Cardiac fibroblast (primary cell): Measurements from ENCODE around the gene CYP8B1.

Experiments
- DNase-seq, 2 donors: peaks; one replicate each; pipeline versions ENCODE4 v3.0.0 to v3.0.0-alpha.2; 2010; ENCODE audit warnings: low read depth in 2 of 2
- H3K4me3 ChIP-seq, 2 donors: replicated peaks in 1 of 2; 1 replicate in 1 of 2; 2 replicates in 1 of 2; pipeline ENCODE4 v1.5.1; 2011; ENCODE audit warnings: low read depth in 2 of 2, low read length in 2 of 2, mild to moderate bottlenecking in 2 of 2, moderate library complexity in 1 of 2
- TF ChIP-seq, protein P1 (sequence below): IDR thresholded peaks from one replicate; pipeline ENCODE4 v1.5.1; 2011; ENCODE audit warnings: low read depth, mild to moderate bottlenecking, low read length, inconsistent platforms

CYP8B1 gene

DNA sequence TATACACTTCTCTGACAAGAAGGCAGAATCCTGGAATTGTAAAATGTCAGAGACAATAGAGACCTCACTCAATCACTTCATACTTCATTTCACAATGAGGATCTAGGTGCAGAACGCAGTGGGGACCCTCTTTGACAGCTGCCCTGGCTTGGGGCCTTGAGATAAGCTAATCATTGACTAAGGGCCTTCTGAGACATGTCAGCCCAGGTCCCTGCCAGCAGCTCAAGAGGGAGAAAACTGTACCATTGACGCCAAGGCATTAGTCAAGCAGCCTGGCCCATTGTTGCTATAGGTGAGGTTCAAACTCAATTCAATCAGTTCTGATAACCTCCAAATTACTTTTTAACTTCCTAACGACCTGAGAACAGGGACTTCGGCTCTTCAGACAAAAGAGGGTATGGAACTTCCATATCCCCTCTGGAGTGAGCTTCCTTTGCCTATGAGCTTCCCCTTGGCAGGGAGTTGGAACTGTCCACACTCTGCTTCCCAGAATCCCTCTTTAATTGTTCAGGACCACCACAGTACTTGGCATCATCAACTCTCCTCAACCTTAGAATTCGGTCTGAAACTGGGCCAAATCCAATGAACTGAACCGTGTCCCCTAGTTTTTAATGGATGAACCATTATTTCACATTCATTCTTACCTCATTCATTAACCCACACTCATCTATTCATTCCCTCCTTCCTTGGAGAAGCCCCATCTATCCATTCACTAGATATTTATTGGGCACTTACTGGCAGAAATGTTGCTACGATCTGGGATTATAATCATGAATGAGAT is 1.5 kb upstream of the CYP8B1 start:
- TF ChIP-seq, protein P1, sequence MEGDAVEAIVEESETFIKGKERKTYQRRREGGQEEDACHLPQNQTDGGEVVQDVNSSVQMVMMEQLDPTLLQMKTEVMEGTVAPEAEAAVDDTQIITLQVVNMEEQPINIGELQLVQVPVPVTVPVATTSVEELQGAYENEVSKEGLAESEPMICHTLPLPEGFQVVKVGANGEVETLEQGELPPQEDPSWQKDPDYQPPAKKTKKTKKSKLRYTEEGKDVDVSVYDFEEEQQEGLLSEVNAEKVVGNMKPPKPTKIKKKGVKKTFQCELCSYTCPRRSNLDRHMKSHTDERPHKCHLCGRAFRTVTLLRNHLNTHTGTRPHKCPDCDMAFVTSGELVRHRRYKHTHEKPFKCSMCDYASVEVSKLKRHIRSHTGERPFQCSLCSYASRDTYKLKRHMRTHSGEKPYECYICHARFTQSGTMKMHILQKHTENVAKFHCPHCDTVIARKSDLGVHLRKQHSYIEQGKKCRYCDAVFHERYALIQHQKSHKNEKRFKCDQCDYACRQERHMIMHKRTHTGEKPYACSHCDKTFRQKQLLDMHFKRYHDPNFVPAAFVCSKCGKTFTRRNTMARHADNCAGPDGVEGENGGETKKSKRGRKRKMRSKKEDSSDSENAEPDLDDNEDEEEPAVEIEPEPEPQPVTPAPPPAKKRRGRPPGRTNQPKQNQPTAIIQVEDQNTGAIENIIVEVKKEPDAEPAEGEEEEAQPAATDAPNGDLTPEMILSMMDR = no peak
- DNase-seq = no peak
- no peak overlapping the region for H3K4me3 ChIP-seq

DNA sequence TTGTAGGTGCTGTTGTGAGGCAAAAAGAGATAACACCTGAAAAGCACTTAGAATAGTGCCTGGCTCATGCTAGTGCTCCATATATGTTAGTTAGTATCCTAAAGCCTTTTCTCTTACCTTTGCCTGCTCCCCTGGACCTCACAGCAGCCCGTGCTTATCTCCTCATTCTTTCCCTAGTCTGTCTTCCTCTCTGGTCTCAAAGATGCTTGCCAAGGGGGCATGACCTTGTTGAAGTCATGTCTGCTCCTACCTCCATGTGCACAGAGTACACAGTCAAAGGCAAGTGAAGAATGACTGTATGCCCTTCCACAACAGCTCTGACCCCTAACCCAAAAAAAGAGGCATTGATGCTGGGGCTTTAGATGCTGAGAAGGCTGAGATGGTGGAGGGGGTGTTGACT is 722 bp upstream of the CYP8B1 start:
- TF ChIP-seq, protein P1 = no peak
- no peak for DNase-seq
- H3K4me3 ChIP-seq = no peak overlapping the region

DNA sequence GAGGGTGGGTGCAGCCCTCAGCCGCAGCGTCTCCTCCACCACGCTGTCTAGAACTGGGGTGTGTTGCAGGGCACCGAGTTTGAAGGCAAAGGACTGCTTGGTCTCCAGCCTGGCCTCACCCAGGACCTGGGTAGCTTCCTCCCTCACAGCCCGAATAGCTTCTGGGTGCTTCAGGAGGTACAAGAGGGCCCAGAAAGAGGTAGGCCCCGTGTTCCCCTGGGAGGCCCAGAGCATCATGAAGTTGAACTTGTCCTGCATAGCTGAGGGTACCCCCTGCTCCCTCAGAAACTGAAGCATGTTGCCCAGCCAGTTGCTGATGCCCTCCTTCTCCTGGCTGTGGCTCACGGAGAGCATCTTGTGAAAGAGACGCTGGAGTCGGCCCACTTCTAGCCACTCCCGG is 930 bp downstream of the CYP8B1 start:
- TF ChIP-seq, protein P1 = no peak
- no peak for DNase-seq
- no peak overlapping the region for H3K4me3 ChIP-seq

DNA sequence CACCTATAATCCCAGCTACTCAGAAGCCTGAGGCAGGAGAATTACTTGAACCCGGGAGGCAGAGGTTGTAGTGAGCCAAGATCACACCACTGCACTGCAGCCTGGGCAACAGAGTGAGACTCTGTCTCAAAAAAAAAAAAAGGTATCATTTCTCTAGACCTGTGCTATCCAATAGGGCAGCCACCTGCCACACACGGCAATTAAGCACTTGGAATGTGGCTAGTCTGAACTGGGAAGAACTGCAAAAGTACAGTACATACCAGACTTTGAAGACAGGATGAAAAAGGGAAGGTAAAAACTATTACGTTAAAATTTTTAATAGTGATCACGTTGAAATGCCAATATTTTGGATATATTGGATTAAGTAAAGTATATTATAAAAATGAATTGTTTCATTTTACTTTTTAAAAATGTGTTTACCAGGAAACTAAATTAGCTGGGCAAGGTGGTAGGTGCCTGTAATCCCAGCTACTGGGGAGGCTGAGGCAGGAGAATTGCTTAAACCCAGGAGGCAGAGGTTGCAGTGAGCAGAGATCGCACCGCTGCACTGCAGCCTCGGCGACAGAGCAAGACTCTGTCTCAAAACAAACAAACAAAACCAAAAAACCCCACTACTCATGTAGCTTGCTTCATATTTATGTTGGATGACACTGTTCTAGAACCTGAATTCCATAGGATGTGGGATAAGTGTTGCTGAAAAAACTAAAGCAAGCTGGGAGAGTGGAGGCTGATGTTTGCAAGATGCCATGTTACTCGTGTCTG is 2.3 kb downstream of the CYP8B1 start:
- DNase-seq = no peak
- TF ChIP-seq, protein P1 = no peak
- H3K4me3 ChIP-seq = no peak overlapping the region

DNA sequence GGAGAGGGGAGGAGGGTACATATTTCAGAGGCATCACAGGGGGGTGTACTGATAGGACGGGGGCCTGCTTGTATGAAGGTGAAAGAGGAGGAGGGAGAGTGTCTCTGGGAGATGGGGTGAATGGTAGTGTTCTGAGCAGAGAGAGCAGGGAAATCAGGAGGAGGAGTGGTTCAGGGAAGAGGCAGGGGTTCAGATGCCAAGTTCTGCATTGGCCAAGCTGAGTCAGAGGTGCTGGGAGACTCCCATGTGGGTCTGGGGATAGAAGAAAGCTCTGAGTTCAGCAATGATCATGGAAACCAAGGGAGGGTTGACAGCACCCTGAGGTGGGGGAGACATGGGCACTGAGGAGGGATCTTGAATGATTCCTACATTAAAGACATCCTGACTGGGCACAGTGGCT is 3.0 kb downstream of the CYP8B1 start:
- no peak overlapping the region for H3K4me3 ChIP-seq
- peak in 1 of 2 donors; percentile 30 for DNase-seq
- TF ChIP-seq, protein P1 = no peak

DNA sequence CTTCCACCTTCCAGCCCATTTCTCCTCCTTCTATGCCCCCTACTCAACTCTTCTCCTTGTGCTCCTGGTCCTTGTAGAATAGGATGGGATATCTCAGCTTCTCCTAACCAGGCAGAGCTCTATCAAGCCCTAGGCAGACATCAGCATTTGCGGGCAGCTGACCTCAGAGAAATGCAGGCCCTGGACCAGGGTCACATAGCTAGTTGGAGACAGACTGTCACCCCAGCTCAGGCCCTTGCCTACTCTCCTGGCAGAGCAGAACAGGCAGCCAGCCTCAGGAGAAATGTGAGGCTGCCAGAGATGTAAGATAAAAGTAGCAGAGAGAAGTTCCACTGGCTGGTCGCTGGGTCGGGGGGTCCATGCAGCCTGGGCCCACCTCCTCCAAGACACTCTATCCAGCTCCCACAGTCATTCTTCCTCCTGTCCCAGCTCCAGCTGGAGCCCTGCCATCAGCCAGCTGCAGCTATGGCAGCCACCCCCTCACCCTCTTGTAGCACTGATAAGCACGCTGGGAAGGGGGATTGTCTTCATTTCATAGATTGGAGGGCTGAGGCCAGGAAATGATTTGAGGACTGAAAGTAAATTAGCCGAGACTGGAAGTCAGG is 4.0 kb downstream of the CYP8B1 start:
- TF ChIP-seq, protein P1 = no peak
- no peak overlapping the region for H3K4me3 ChIP-seq
- DNase-seq = peak in 1 of 2 donors; percentile 36
